ENCODE measurements around the gene UBR1.
A peak's percentile ranks its signal among the peaks of the same experiment; 100 is the strongest.

UBR1 gene

GRCh38 chr15:43105077-43105736, 631 bp downstream of the UBR1 start:
- Histone ChIP-seq H3K4me3 (ENCODE audit: low read depth in 1 of 2, low read length in 1 of 2) (peak overlapping the region; percentile 77 to 86), H3K9me3 (no peaks in the 10 kb centered on the region), H3K4me1 (ENCODE audit: control insufficient read depth in 1 of 2, insufficient read depth in 1 of 2, low read depth in 1 of 2, low read length in 1 of 2) (peaks cover 22 to 37% of the 10 kb centered on the region in 2 experiments)

GRCh38 chr15:43104426-43104825, 1.4 kb downstream of the UBR1 start:
- Histone ChIP-seq H3K36me3 (peaks cover 8% of the 10 kb centered on the region), H3K4me1 (ENCODE audit: control insufficient read depth in 1 of 2, insufficient read depth in 1 of 2, low read depth in 1 of 2, low read length in 1 of 2) (peaks cover 22 to 37% of the 10 kb centered on the region in 2 experiments), H3K4me3 (ENCODE audit: low read depth in 1 of 2, low read length in 1 of 2) (peak overlapping the region in 1 of 2 experiments; percentile 77), H3K9me3 (no peaks in the 10 kb centered on the region), H3K27me3 (no peaks in the 10 kb centered on the region), H3K27ac (peak overlapping the region; percentile 54)
- no peak for TF ChIP-seq CTCF (IDR thresholded peaks at IDR 0.05)

More at GRCh38 chr15:43105077-43105736, 631 bp downstream of the UBR1 start:
- TF ChIP-seq CTCF (IDR thresholded peaks at IDR 0.05) = no peak
- H3K27ac ChIP-seq = peak overlapping the region; percentile 87
- no peaks in the 10 kb centered on the region for H3K27me3 ChIP-seq
- H3K36me3 ChIP-seq = peaks cover 4% of the 10 kb centered on the region

GRCh38 chr15:43103907-43104306, 1.9 kb downstream of the UBR1 start:
- peak overlapping the region; percentile 54 for H3K27ac ChIP-seq
- no peaks in the 10 kb centered on the region for H3K27me3 ChIP-seq
- H3K36me3 ChIP-seq = peaks cover 8% of the 10 kb centered on the region
- H3K4me3 ChIP-seq (ENCODE audit: low read depth in 1 of 2, low read length in 1 of 2) = no peak overlapping the region
- TF ChIP-seq CTCF (IDR thresholded peaks at IDR 0.05) = no peak
- peaks cover 22 to 37% of the 10 kb centered on the region in 2 experiments for H3K4me1 ChIP-seq (ENCODE audit: control insufficient read depth in 1 of 2, insufficient read depth in 1 of 2, low read depth in 1 of 2, low read length in 1 of 2)
- H3K9me3 ChIP-seq = no peaks in the 10 kb centered on the region

GRCh38 chr15:43102187-43102586, 3.7 kb downstream of the UBR1 start:
- H3K4me1 ChIP-seq (ENCODE audit: control insufficient read depth in 1 of 2, insufficient read depth in 1 of 2, low read depth in 1 of 2, low read length in 1 of 2) = peaks cover 22 to 29% of the 10 kb centered on the region in 2 experiments
- H3K9me3 ChIP-seq = no peaks in the 10 kb centered on the region
- H3K36me3 ChIP-seq = peaks cover 11% of the 10 kb centered on the region
- no peak overlapping the region for H3K27ac ChIP-seq
- no peak overlapping the region for H3K4me3 ChIP-seq (ENCODE audit: low read depth in 1 of 2, low read length in 1 of 2)
- no peak for TF ChIP-seq CTCF (IDR thresholded peaks at IDR 0.05)
- no peaks in the 10 kb centered on the region for H3K27me3 ChIP-seq

GRCh38 chr15:43100971-43101370, 4.9 kb downstream of the UBR1 start:
- TF ChIP-seq CTCF (IDR thresholded peaks at IDR 0.05) = no peak
- no peaks in the 10 kb centered on the region for H3K9me3 ChIP-seq
- H3K36me3 ChIP-seq = peaks cover 16% of the 10 kb centered on the region
- H3K27ac ChIP-seq = no peak overlapping the region
- H3K4me3 ChIP-seq (ENCODE audit: low read depth in 1 of 2, low read length in 1 of 2) = no peak overlapping the region
- peaks cover 22 to 23% of the 10 kb centered on the region in 2 experiments for H3K4me1 ChIP-seq (ENCODE audit: control insufficient read depth in 1 of 2, insufficient read depth in 1 of 2, low read depth in 1 of 2, low read length in 1 of 2)
- no peaks in the 10 kb centered on the region for H3K27me3 ChIP-seq

Data from neutrophil (primary cell).